GM21619 (cell line): Measurements from ENCODE around the gene HK1.
A peak's percentile ranks its signal among the peaks of the same experiment; 100 is the strongest.
"Not testable (repeated sequence)": the region's sequence is repeated elsewhere in the genome, so short reads cannot be mapped to it uniquely, and the experiment has no call there.

Experiments
- ATAC-seq: cut with Tn5 transposase; IDR thresholded peaks from one replicate; pipeline ENCODE4 v1.9.1; 2021; ENCODE audit not compliant: unreplicated experiment

Gene HK1

DNA sequence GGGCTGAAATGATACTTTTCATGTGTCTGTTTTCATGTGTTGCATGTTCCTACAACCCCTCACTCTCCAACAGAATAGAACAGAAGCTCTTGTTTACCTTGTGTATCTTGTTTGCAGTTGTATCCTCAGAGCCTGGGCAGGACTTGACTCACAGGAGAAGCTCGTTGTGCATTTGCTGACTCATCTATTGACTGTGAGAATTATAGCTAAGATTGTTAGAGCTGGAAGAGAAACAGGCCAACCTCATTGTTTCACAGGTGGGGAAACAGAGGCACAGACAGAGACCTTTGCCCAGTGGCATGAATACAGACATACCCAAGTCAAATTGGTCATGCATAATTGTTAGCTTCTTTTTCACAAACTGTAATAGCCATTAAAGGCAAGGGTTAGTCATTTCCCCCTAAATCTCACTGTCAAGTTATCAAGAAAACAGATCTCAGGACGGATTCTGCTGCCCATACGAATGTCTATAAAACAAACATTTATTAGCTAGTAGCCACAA lies 168.4 kb downstream of the HK1 start:
- ATAC-seq: no peak

DNA sequence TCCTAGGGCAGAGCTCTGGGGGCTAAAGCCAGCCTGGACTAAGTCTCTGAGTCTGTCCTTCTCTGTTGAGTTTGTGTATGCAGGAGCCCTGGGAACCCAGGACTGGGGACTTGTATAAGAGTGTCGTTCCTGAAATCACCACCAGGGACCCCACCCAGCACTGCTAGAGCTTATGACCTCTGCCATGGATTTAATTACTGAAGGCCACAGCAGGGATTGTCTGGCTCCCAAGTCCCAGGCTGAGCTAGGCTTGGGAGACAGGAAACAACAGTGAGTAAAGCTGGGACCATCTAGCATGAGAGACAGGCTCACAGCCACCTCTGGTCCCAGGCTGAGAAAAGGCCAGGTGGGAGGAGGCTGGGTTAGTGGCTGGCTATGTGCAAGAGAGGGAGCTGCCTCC lies 171.5 kb downstream of the HK1 start:
- no peak for ATAC-seq

DNA sequence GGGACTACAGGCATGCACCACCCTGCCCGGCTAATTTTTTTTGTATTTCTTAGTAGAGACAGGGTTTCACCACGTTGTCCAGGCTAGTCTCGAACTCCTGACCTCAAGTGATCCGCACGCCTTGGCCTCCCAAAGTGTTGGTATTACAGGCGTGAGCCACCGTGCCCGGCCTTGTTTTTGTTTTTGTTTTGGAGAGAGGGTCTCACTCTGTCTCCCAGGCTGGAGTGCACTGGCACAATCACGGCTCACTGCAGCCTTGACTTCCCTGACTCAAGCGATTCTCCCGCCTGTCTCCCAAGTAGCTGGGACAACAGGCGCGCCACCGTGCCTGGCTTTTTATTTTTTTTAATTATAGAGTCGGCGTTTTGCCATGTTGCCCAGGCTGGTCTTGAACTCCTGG lies 172.1 kb downstream of the HK1 start:
- ATAC-seq: not testable (repeated sequence)

DNA sequence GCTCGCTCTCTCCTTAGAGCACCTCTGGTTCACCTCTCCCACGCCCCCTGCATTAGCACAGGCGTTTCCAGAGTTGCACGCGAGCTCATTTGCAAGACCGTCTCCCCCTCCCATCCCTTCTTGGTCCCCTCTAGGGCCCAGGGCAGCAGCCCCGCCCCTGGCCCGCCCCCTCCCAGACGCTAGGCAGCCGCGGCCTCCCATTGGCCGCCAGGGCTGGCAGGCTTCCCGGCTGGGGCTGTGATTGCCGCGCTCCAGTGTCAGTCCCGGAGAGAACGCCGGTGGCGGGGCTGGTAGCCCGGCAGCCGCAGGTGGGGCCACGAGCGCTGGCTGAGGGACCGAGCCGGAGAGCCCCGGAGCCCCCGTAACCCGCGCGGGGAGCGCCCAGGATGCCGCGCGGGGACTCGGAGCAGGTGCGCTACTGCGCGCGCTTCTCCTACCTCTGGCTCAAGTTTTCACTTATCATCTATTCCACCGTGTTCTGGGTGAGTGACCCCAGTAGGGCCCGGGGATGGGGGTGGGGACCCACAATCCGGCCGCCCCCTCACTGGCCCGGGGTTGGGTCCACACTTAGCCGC lies 173.0 kb downstream of the HK1 start, which contains the start of gene TSPAN15:
TSS of gene TSPAN15 (plus strand) at position 257 of the 575 bp plus-strand sequence. CDS start at position 387, 130 bp downstream.
- ATAC-seq: peak; percentile 84
